GM18951 (cell line): ENCODE data around the gene TRAK2.
"Not testable (repeated sequence)": the region's sequence is repeated elsewhere in the genome, so short reads cannot be mapped to it uniquely, and the experiment has no call there.

Experiments
- POLR2A ChIP-seq: IDR thresholded peaks from 4 replicates; pipeline ENCODE4 v1.6.1; 2011; ENCODE audit warnings: mild to moderate bottlenecking; ENCODE audit not compliant: insufficient read length, insufficient read depth; ENCODE audit errors: extremely low read depth
- in situ Hi-C: fragments of 300-500 bp; cut with MboI; formaldehyde crosslinking; loops from one replicate; pipeline ENCODE4 v1.12.0; 2022; ENCODE audit warnings: low sequenced_read_pairs, mixed read lengths, inconsistent platforms; ENCODE audit not compliant: unreplicated experiment

Gene TRAK2

DNA sequence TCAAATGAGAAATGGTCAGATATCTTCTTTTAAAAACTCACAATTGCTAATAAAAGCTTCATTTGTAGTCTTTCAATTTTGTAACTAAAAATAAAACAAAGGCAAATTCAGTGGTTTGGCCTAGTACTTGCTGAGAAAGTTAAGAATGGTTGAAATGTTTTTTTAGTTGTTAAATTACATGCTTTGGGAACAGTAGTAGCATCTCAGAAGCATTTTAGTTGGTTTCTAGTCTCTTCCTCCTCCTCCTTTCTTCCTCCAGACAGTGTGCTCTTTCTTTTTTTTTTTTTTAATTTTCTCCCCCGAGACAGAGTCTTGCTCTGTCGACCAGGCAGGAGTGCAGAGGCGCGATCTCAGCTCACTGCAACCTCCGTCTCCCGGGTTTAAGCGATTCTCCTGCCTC lies 9.8 kb downstream of the TRAK2 start:
- no peak for TF ChIP-seq POLR2A
- in situ Hi-C loops: no loop called here

DNA sequence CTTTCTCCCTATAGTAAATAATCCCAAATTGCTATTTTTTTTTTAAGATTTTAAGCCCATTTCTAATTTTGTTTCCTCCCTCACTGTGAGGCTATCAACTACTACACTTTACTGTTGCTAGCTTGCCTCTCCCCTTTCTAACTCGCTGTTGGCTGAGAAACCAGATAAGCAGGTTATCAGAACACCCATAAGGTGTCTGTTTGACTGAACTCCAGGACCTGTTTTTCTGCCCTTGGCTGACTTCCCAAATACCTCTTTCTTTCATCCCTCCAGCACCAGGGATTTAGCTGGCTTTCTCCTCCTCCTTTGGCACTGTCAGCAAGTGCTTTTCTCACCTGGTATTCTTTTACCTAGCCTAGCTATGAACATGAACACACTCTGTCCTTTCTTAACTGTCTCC lies 11.1 kb downstream of the TRAK2 start:
- no peak for TF ChIP-seq POLR2A
- in situ Hi-C loops: no loop called here

DNA sequence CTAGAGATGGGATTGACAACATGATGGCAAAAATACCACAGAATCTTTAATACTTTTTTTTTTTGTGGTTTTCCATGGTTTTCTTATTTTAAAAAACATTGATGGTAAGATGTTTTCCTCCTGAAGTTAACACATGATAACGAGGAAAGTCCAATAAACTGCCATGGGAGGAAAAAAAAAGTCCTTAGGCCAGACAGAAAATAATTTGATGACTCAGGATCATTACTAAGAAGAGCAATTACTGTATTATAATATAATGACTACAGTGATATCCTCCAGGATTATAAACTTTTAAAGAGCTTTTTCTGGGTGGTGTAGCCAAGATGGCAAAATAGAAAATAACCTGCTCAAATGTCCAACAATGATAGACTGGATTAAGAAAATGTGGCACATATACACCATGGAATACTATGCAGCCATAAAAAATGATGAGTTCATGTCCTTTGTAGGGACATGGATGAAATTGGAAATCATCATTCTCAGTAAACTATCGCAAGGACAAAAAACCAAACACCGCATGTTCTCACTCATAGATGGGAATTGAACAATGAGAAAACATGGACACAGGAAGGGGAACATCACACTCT lies 11.8 kb downstream of the TRAK2 start:
- in situ Hi-C loops: not testable (repeated sequence)

DNA sequence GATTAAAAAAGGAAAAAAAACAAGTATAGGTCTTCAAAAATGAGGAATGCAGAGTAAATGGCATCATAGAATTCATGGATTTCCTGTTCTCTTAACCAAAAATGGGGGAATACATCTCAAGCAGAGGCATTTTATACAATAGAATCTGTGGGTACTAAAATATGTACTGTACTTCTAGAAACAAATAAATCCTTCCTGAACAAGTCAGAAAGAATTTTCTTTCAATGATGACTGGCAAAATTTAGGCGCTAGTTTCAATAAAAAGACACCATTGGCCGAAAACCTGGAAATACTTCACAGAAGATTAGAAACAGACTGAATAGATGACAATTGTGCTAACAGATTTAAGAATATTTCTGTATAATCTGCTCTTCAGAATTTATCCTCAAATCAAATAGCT lies 15.1 kb downstream of the TRAK2 start:
- in situ Hi-C loops: no loop called here
- TF ChIP-seq POLR2A: no peak

DNA sequence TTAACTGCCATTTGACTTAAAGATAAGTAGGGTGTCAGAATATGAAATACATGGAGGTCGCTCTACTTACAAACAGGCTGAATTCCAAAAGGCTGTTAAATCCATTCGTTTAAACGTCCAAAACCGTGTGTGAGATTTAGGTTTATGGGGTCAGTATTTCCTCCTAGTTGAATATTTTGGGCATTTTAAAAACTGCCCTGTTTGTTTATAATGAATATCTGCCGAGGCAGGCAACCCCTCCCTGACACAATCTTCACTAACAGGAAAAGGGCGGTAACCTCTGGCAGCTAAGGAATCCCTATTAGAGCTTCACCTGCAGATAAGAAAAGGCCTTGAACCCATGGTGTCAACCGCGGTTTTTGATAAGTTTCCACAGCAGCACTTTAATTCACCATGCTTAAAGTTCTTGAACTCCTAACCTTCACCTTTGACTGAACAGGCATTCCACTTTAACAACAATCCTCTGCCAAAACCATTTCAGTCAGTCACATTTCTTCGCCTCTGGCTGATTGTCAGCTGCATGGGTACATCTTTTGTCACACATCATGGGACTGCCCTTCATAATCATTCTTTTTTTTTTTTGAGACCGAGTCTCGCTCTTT lies 17.8 kb downstream of the TRAK2 start:
- TF ChIP-seq POLR2A: no peak
- in situ Hi-C loops: no loop called here

DNA sequence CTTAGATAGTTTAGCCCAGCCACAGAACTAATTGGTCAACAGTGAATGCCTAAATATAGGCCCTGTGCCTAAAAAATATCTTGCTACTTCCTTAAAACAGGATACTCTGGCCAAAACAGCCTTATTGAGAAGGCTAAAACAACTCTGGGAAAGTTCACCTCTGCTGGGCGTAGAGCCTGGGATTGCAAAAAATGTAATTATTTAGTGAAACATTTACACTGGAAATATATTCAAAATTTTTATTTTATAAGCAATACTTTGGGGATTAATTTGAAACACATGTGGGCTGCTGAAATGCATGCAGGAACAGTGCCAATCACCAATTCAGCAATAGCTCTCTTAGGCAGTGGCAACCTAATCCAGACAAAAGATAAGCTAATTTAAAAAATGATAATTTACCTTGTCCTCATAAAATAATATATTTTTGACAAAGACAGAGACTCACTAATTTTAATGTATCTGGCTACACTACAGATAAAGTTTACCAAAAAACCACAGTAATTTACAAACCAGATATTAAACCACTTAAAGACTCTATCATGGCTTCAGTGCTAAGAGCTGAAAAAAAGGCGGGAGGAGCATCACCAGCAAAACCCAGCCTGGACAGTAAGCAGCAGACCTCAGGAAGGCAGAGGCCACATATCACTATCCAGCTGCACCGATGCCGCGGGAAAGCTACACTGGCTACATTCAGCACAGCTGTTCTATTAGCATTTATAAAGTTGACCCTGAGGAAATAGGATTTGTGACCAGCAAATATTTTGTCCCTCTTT lies 18.5 kb downstream of the TRAK2 start:
- TF ChIP-seq POLR2A: no peak
- in situ Hi-C loops: no loop called here

DNA sequence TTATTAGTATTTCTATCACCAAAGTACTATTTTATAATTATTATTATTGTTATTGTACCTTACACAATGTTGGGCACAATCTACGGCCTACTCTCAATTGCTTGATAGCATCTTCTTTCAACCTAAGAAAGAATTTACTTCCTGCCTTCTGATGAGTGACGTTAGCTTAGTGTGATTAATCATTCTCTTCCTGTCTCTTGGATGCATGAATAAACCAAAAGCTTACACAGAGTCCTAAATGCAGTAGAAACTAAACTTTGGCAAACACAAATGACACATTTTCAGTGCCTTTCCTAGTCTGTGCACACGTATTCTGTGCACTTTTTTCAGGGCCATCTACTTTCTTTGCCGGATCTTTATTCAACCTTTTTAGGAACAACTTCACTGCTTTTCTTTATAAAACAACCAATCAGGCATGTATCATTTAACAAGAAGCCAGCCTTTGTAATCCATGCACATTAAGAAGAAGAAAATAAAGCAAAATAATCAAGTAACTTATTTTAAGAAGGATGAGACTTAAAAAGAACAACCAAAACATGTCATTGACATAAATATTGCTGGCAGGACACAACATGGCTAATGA lies 19.1 kb downstream of the TRAK2 start:
- in situ Hi-C loops: no loop called here
- TF ChIP-seq POLR2A: no peak

DNA sequence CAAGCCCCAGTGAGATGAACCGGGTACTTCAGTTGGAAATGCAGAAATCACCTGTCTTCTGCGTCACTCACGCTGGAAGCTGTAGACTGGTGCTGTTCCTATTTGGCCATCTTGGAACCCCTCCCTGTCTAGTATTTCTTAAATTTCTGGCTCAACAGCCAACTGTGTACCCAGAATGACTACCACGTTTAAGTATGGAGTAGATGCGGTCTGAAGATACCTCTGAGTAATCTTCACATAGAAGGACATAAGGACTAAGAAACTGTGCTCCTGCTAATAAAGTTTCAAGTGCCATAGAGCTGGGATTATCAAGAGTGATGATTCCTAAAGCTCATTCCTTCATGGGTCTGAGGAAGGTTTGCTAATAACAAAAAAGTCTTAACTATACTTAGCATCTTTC lies 20.4 kb downstream of the TRAK2 start:
- TF ChIP-seq POLR2A: no peak
- in situ Hi-C loops: no loop called here

DNA sequence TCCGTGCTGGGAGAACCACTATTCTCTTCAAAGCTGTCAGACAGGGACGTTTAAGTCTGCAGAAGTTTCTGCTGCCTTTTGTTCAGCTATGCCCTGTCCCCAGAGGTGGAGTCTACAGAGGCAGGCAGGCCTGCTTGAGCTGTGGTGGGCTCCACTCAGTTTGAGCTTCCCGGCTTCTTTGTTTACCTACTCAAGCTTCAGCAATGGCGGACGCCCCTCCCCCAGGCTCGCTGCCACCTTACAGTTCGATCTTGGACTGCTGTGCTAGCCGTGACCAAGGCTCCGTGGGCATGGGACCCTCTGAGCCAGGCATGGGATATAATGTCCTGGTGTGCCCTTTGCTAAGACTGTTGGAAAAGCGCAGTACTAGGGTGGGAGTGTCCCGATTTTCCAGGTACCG lies 20.9 kb downstream of the TRAK2 start:
- in situ Hi-C loops: not testable (repeated sequence)

DNA sequence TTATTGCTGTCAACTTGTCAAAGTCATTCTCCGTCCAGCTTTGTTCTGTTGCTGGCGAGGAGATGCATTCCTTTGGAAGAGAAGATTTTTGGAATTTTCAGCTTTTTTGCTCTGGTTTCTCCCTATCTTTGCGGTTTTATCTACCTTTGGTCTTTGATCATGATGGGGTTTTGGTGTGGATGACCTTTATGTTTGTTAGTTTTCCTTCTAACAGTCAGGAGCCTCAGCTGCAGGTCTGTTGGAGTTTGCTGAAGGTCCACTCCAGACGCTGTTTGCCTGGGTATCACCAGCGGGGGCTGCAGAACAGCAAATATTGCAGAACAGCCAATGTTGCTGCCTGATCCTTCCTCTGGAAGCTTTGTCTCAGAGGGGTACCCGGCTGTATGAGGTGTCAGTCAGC lies 21.4 kb downstream of the TRAK2 start:
- in situ Hi-C loops: not testable (repeated sequence)

DNA sequence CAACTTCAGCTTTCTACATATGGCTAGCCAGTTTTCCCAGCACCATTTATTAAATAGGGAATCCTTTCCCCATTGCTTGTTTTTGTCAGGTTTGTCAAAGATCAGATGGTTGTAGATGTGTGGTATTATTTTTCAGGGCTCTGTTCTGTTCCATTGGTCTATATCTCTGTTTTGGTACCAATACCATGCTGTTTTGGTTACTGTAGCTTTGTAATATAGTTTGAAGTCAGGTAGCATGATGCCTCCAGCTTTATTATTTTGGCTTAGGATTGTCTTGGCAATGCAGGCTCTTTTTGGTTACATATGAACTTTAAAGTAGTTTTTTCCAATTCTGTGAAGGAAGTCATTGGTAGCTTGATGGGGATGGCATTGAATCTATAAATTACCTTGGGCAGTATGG lies 22.9 kb downstream of the TRAK2 start:
- in situ Hi-C loops: not testable (repeated sequence)

DNA sequence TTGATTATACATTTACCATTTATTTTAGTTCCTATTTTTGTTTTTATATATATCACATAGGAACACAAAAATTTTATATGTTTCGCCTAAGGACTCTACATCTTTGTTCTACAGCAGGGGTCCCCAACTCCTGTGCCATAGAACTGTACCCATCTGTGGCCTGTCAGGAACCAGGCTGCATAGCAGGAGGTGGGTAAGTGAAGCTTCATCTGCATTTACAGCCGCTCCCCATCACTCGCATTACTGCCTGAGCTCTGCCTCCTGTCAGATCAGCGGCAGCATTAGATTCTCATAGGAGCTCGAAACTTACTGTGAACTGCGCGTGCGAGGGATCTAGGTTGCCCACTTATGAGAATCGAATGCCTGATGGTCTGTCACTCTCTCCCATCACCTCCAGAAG lies 25.3 kb downstream of the TRAK2 start:
- in situ Hi-C loops: no loop called here
- no peak for TF ChIP-seq POLR2A

DNA sequence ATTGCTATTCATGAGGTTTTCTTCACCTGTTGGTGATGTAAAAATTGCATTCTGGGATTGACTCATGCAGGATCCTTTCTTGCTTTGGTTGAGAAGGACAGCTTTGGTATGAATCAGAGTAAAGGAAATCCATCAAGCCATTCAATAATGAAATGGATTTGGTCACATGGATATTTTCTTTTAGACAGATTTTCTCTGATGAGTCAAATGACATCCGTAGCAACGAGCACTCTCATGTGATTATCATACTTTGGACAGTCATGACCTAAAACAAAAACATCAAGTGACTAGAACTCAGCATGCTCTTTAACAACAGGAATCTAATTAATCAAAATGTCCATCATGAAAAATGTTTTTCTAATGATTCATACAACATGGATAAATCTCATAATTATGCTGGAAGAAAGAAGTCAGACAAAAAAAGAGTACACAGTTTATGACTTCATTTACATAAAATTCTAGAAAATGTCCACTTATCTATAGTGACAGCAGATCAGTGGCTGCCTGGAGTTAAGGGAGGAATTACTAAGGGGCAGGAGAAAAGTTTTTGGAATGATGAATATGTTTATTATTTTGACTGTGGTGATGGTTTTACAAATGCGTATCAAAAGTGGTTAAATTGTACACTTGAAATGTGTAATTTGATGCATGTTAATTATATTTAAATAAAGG lies 30.7 kb downstream of the TRAK2 start:
- TF ChIP-seq POLR2A: no peak
- in situ Hi-C loops: no loop called here

DNA sequence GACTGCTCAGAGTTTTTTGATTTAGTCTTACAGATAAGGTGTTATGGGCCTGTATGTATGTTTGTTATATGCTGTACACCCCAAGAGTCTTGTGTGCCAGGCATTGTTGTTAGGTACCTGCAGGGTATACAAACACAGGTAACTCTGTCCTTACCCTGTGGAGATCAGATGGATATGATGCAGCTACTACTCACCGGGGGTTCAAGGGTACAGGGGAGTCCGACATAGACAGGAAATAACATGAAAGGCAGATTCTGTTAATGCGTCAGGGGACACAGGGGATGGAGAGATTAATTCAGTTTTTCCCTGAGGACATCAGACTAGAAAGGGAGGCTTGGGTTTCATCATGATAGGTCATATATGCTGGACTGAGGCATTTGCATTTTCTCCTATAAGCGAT lies 31.3 kb downstream of the TRAK2 start:
- in situ Hi-C loops: no loop called here
- TF ChIP-seq POLR2A: no peak
